Mucosa of descending colon (tissue), 3 donors: Measurements from ENCODE around the gene PDLIM5. TPM values are rescaled to one million over a fixed set of nuclear protein-coding genes. Genes with fewer than 3 reads are reported as not detected.
A peak's percentile ranks its signal among the peaks of the same experiment; 100 is the strongest.
"Not testable (repeated sequence)": the region's sequence is repeated elsewhere in the genome, so short reads cannot be mapped to it uniquely, and the experiment has no call there.

Source experiments
- ATAC-seq: fragments of 200-7000 bp; cut with Tn5 transposase; one replicate; pipeline ENCODE4 v1.9.1; 2020; ENCODE audit warnings: mild to moderate bottlenecking, moderate library complexity
- DNase-seq, 3 donors: peaks; one replicate each; pipeline ENCODE4 v3.0.0-alpha.2; 2020
- H3K36me3 ChIP-seq: fragments of 200-600 bp; one replicate; pipeline ENCODE4 v1.8.0; 2021; ENCODE audit warnings: low read depth, mild to moderate bottlenecking
- H3K4me1 ChIP-seq: fragments of 200-600 bp; one replicate; pipeline ENCODE4 v1.8.0; 2021; ENCODE audit warnings: low read depth, mild to moderate bottlenecking
- H3K4me3 ChIP-seq: fragments of 200-600 bp; one replicate; pipeline ENCODE4 v1.8.0; 2021; ENCODE audit warnings: mild to moderate bottlenecking
- H3K9me3 ChIP-seq: fragments of 200-600 bp; one replicate; pipeline ENCODE4 v1.8.0; 2021; ENCODE audit warnings: mild to moderate bottlenecking
- intact Hi-C, 2 donors: fragments of 100-400 bp; cut with DNase I in 1 of 2; cut with micrococcal nuclease in 1 of 2; formaldehyde crosslinking; loops; one replicate each; pipeline versions ENCODE4 v1.11.0 to v1.11.1; 2022; cut with DNase I, micrococcal nuclease
- total RNA-seq, 3 donors: library from RNA; stranded (reverse); fragmentation: NEBNext Ultra II Directional in 2 of 3; extraction: Animal tissue kit (Norgen Biotek cat#: 25700) in 2 of 3; gene quantifications; one replicate each; pipeline versions ENCODE4 v1.2.1 to v1.2.4, GENCODE V29; 2021 to 2023
- TF ChIP-seq, protein P1 (sequence below): fragments of 200-600 bp; IDR thresholded peaks from one replicate; pipeline ENCODE4 v1.8.0; 2022; ENCODE audit warnings: antibody characterized with exemption, mild to moderate bottlenecking
- donor health status: DM: no; HTN: no; CAD: no; lungs with moderate emphysema.
- donor health status: DM: no; HTN: no; CAD: no.
- donor health status: DM: no; HTN: yes; CAD: no.

The PDLIM5 gene
- total RNA-seq, 3 donors from 2014 or later = 137 to 183 (median 160) TPM

DNA sequence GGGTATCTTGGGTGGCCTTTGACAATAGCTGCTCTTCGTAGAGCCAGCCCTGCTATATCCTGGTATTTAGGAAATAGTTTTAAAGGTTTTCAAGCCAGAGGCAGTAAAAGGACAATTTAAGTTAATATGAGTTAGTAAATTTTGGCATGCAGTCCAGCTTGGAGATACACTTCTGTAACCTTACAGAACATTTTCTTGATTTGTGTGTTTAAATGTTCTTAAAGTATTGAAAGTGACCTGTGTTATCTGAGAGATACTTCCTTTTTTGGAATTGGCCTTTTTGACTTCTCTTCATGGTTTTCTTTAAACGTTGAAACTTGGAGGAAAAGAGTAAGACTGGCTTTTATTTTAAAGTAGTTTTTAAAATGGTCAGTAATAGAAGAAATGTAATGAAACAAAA lies 25.5 kb downstream of the PDLIM5 start:
- no peaks in the 10 kb centered on the region for H3K9me3 ChIP-seq
- H3K4me3 ChIP-seq = no peak overlapping the region
- ATAC-seq (no peak), DNase-seq (no peak)
- intact Hi-C loops = no loop called here
- H3K4me1 ChIP-seq = peaks cover 9% of the 10 kb centered on the region
- TF ChIP-seq, protein P1, sequence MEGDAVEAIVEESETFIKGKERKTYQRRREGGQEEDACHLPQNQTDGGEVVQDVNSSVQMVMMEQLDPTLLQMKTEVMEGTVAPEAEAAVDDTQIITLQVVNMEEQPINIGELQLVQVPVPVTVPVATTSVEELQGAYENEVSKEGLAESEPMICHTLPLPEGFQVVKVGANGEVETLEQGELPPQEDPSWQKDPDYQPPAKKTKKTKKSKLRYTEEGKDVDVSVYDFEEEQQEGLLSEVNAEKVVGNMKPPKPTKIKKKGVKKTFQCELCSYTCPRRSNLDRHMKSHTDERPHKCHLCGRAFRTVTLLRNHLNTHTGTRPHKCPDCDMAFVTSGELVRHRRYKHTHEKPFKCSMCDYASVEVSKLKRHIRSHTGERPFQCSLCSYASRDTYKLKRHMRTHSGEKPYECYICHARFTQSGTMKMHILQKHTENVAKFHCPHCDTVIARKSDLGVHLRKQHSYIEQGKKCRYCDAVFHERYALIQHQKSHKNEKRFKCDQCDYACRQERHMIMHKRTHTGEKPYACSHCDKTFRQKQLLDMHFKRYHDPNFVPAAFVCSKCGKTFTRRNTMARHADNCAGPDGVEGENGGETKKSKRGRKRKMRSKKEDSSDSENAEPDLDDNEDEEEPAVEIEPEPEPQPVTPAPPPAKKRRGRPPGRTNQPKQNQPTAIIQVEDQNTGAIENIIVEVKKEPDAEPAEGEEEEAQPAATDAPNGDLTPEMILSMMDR = no peak
- H3K36me3 ChIP-seq = no peaks in the 10 kb centered on the region

DNA sequence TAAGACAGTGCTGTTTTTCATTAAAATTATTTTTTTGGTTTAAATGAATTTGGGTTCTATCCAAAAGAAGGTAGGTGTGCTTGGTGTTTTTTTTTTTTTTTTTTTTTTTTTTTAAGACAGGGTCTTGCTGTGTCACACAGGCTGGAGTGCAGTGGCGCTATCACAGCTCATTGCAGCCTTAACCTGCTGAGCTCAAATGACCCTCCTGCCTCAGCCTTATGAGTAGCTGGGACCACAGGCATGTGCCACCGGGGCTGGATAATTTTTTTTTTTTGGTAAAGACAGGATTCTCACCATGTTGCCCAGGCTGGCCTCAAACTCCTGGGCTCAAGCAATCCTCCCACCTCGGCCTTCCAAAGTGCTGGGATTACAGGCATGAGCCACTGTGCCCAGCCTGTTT lies 27.1 kb downstream of the PDLIM5 start:
- H3K4me1 ChIP-seq, intact Hi-C loops, ATAC-seq: not testable (repeated sequence)

DNA sequence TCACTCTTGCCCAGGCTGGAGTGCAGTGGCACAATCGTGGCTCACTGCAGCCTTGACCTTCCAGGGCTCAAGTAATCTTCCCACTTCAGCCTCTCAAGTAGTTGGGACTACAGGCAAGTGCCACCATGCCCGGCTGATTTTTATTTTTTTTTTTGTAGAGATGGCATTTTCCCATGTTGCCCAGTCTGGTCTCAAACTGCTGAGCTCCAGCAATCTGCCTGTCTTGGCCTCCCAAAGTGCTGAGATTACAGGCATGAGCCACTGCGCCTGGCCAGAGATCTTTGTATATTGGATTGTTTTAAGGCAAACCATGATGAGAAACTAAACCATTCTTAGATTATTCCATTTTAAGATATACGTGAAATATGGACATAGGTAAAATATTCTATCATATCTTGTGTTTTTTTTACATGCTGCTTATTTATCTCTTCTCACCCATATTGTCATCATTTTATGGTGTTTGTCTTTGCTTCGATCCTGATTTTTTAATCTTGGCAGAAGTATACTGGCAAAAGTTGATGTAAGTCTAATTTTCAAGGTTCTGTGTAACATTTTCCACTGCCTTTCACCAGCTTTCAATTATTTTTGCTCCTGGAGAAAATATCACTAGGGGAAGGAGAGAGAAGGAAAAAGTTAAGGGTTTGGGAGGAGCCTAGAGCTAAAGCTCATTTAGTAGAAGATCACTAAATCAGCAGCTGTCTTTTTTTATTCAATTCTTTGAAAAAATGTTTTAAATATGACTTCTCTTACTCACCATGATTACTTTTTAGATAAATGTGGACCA lies 27.8 kb downstream of the PDLIM5 start:
- TF ChIP-seq, protein P1 = no peak
- no peaks in the 10 kb centered on the region for H3K36me3 ChIP-seq
- DNase-seq (no peak), ATAC-seq (no peak)
- intact Hi-C loops = no loop called here
- peaks cover 9% of the 10 kb centered on the region for H3K4me1 ChIP-seq
- H3K4me3 ChIP-seq = no peak overlapping the region
- no peaks in the 10 kb centered on the region for H3K9me3 ChIP-seq

More for the DNA sequence above, 27.1 kb downstream of the PDLIM5 start:
- H3K4me3 ChIP-seq, H3K36me3 ChIP-seq, H3K9me3 ChIP-seq, DNase-seq: not testable (repeated sequence)

DNA sequence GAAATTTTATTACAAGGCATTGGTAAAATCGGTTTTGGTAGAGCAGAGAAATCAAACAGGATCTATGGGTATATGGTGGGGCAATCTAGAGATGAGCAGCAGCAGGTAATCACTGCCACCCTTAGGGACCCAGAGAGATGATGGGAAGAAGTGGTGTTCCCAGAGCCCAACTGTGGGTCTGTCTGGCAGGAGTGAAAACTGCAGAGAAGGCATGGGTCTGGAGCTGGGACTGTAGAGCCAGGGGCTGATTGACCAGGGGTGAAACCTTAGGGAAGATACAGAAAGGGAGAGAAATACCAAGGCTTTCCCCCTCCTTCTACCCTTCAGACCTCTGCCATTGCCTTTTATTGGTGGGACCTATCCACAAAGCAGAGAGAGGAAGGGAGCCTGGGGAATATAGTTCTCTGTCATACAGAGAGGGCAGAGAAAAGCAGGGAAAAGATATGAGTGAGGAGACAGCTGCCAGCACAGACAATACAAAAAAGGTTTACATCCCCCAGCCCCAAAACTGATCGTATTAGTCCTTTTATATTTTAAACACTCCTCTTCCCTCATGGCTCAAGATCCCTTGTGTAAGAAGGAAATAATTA lies 28.7 kb downstream of the PDLIM5 start:
- peak; percentile 36 for ATAC-seq
- H3K4me1 ChIP-seq = peaks cover 9% of the 10 kb centered on the region

DNA sequence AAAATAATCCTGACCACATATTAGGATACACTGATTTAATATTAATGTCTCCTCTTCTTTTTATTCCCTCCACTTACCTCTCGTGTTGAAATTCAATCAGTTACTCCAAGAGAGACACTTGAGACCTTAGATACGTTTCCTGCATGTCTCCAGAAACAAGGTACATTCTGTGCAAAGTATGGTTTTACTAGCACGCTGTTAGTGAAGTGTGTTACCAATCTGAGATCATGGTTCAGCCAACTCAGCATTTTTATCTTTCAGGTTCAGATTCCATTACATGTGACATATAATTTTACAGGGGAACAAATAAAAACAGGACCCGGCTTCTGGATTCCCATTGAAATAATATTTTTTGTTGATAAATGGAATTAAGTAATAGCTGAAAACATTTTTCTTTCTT lies 32.2 kb downstream of the PDLIM5 start:
- Histone ChIP-seq H3K36me3 (no peaks in the 10 kb centered on the region), H3K4me3 (no peak overlapping the region), H3K4me1 (no peaks in the 10 kb centered on the region), H3K9me3 (no peaks in the 10 kb centered on the region)
- no peak for DNase-seq
- TF ChIP-seq, protein P1 = no peak
- intact Hi-C loops = no loop called here
- ATAC-seq = no peak

More for the DNA sequence above, 28.7 kb downstream of the PDLIM5 start:
- TF ChIP-seq, protein P1 = no peak
- no peak overlapping the region for H3K4me3 ChIP-seq
- intact Hi-C loops = no loop called here
- no peaks in the 10 kb centered on the region for H3K36me3 ChIP-seq
- H3K9me3 ChIP-seq = no peaks in the 10 kb centered on the region
- no peak for DNase-seq

DNA sequence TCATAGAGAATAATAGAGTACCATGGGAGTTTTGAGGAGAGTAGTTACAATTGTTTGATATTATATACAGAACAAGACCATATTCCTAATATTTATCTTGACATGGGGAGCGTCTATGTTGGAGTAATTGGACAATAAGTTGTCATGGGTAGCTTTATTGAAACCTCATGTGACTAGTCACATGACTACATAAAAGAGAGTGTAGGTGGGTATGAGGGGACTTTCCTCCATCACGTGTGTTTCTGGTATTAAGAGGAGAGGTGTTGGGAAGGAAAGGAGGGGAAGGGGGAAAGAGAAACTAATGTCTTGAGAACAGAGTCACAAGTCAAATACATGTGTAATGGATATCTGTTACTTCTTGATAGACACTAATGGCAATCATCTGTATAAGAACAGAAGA lies 33.1 kb downstream of the PDLIM5 start:
- Histone ChIP-seq H3K4me1 (no peaks in the 10 kb centered on the region), H3K36me3 (no peaks in the 10 kb centered on the region), H3K4me3 (no peak overlapping the region), H3K9me3 (no peaks in the 10 kb centered on the region)
- TF ChIP-seq, protein P1 = no peak
- ATAC-seq (no peak), DNase-seq (no peak)
- intact Hi-C loops = no loop called here
